HepG2 (cell line): ENCODE results near the gene TBCD. TPM values are rescaled to one million over a fixed set of nuclear protein-coding genes. Genes with fewer than 3 reads are reported as not detected.

Experiments
- CAMTA2 ChIP-seq: sonication (generic); formaldehyde crosslinking; IDR thresholded peaks from 2 replicates; pipeline ENCODE4 v1.4.0; 2020; ENCODE audit warnings: mild to moderate bottlenecking, missing genetic modification reagents, borderline replicate concordance
- CREB3 ChIP-seq: sonication (generic); formaldehyde crosslinking; IDR thresholded peaks from 2 replicates; pipeline ENCODE4 v1.5.0; 2020; ENCODE audit warnings: missing genetic modification reagents
- FOSL2 ChIP-seq: sonication (generic); formaldehyde crosslinking; IDR thresholded peaks from 2 replicates; pipeline ENCODE4 v1.4.0; 2020; ENCODE audit warnings: missing genetic modification reagents
- GABPA ChIP-seq, 2 experiments: IDR thresholded peaks; 2 replicates each; pipeline ENCODE4 v1.6.1; 2011 to 2016; ENCODE audit warnings: low read depth in 2 of 2, low read length in 1 of 2, missing biosample characterization in 1 of 2, missing genetic modification characterization in 1 of 2
- MBD4 ChIP-seq: IDR thresholded peaks from 2 replicates; pipeline ENCODE4 v1.6.1; 2012; ENCODE audit warnings: low read length, inconsistent platforms, borderline replicate concordance
- NCOA5 ChIP-seq: sonication (generic); formaldehyde crosslinking; IDR thresholded peaks from 2 replicates; pipeline ENCODE4 v1.4.0; 2020; ENCODE audit warnings: missing genetic modification reagents
- SALL1 ChIP-seq: sonication (generic); formaldehyde crosslinking; IDR thresholded peaks from 2 replicates; pipeline ENCODE4 v1.8.0; 2022; ENCODE audit warnings: mild to moderate bottlenecking, missing genetic modification reagents
- SOX13 ChIP-seq, 3 experiments: fragments of 450-650 bp in 1 of 3; sonication (generic) in 1 of 3; formaldehyde crosslinking in 1 of 3; IDR thresholded peaks in 2 of 3; conservative IDR thresholded peaks in 1 of 3; 2 replicates each; pipeline versions ENCODE4 v1.5.0 to v1.6.1; 2016 to 2020; ENCODE audit warnings: antibody characterized with exemption in 1 of 3, mild to moderate bottlenecking in 1 of 3, missing compliant biosample characterization in 1 of 3, missing genetic modification reagents in 1 of 3, moderate library complexity in 1 of 3
- ZBTB3 ChIP-seq: sonication (generic); formaldehyde crosslinking; IDR thresholded peaks from 2 replicates; pipeline ENCODE4 v1.4.0; 2020; ENCODE audit warnings: low read depth, mild to moderate bottlenecking, moderate library complexity, missing genetic modification reagents, borderline replicate concordance
- ZHX1 ChIP-seq: sonication (generic); formaldehyde crosslinking; IDR thresholded peaks from 2 replicates; pipeline ENCODE4 v1.8.1; 2022; ENCODE audit warnings: low read depth, mild to moderate bottlenecking, missing genetic modification reagents
- ZNF33A ChIP-seq: sonication (generic); formaldehyde crosslinking; IDR thresholded peaks from 2 replicates; pipeline ENCODE4 v1.5.1; 2020; ENCODE audit warnings: missing genetic modification reagents, mild to moderate bottlenecking, moderate library complexity, borderline replicate concordance
- polyA plus RNA-seq, 8 experiments: library from polyadenylated mRNA; depleted of rRNA in 3 of 8; stranded (reverse) in 7 of 8; unstranded in 1 of 8; fragments of >200 nt; fragmentation: Illumina TruSeq in 4 of 8; extraction: Trizol in 4 of 8; gene quantifications; 2 replicates each; pipeline versions ENCODE4 v1.2.1 to v1.2.3, GENCODE V29; 2011 to 2016; ENCODE audit warnings: low read depth in 4 of 8, missing spikeins in 1 of 8, mixed read lengths in 1 of 8; ENCODE audit not compliant: insufficient read depth in 1 of 8
- total RNA-seq, 5 experiments: library from RNA; depleted of rRNA; stranded (reverse); fragments of >200 nt; fragmentation: Illumina TruSeq; extraction: Trizol; gene quantifications; 2 replicates each; pipeline ENCODE4 v1.2.3, GENCODE V29; 2016; ENCODE audit warnings: low read depth in 1 of 5
- TF ChIP-seq, protein P1 (sequence below): sonication (generic); formaldehyde crosslinking; IDR thresholded peaks from 2 replicates; pipeline ENCODE4 v1.4.0; 2020; ENCODE audit warnings: missing genetic modification reagents, mild to moderate bottlenecking, borderline replicate concordance
- TF ChIP-seq, protein P2 (sequence below): sonication (generic); formaldehyde crosslinking; IDR thresholded peaks from 2 replicates; pipeline ENCODE4 v1.4.0; 2020; ENCODE audit warnings: missing genetic modification reagents
- TF ChIP-seq, protein P3 (sequence below): sonication (generic); formaldehyde crosslinking; IDR thresholded peaks from 2 replicates; pipeline ENCODE4 v1.5.1; 2020; ENCODE audit warnings: mild to moderate bottlenecking, missing genetic modification reagents, borderline replicate concordance

Gene TBCD
- total and polyA plus RNA-seq, 2 of the 13 experiments (the other 11 are each of a cell fraction or from before 2014, with no cell fraction given), result 33.9 to 54.8 TPM

DNA sequence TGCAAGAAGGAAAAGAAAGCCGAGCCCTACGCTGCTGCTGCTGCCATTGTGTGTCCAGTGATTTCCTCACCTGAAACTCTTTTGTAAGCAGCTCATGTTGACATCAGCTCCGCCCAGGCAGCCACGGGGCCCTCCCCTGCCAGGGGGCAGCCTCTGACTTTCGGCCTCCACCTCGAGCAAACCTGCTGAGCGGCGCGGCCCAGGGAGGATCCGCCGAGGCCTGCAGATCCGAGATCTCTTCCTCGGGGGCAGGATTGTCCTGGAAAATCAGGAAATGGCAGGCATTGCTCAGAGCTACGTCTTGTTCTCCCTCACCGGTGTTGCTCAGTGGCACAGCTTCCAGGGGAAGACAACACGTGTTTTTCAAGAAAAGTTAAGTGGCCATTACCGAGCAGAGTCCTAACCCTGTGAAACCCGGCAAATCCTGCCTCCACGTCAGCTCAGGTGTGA, 123.6 kb downstream of the TBCD start (continued):
- TF ChIP-seq, protein P1, sequence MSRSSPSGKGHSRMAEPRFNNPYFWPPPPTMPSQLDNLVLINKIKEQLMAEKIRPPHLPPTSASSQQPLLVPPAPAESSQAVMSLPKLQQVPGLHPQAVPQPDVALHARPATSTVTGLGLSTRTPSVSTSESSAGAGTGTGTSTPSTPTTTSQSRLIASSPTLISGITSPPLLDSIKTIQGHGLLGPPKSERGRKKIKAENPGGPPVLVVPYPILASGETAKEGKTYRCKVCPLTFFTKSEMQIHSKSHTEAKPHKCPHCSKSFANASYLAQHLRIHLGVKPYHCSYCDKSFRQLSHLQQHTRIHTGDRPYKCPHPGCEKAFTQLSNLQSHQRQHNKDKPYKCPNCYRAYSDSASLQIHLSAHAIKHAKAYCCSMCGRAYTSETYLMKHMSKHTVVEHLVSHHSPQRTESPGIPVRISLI (CRISPR knock-in tag), result no peak
- TF ChIP-seq NCOA5 (CRISPR knock-in tag) (no peak), FOSL2 (CRISPR knock-in tag) (0 out of 2 replicates have a peak, but pooled peaks have one; percentile 16), CREB3 (CRISPR knock-in tag) (no peak), SOX13 (IDR thresholded peaks at IDR 0.05) (0 out of 2 replicates have a peak, but pooled peaks have one; percentile 26), SOX13 (CRISPR knock-in tag; conservative IDR thresholded peaks at IDR 0.05 in 1 of 2, IDR thresholded peaks at IDR 0.05 in 1 of 2) (peak in 1 of 2 experiments; percentile 53; a peak in 2 of 4 replicates), ZBTB3 (no peak), ZHX1 (CRISPR knock-in tag) (peak; percentile 78; the same call in 1 of the 2 replicates), SALL1 (CRISPR knock-in tag) (peak; percentile 43; the same call in 1 of the 2 replicates), GABPA (IDR thresholded peaks at IDR 0.05; ENCODE audit: low read depth, low read length) (no peak), GABPA (CRISPR knock-in tag; IDR thresholded peaks at IDR 0.05; ENCODE audit: low read depth) (no peak), ZNF33A (CRISPR knock-in tag) (no peak), MBD4 (no peak), CAMTA2 (CRISPR knock-in tag) (no peak)
- TF ChIP-seq, protein P2, sequence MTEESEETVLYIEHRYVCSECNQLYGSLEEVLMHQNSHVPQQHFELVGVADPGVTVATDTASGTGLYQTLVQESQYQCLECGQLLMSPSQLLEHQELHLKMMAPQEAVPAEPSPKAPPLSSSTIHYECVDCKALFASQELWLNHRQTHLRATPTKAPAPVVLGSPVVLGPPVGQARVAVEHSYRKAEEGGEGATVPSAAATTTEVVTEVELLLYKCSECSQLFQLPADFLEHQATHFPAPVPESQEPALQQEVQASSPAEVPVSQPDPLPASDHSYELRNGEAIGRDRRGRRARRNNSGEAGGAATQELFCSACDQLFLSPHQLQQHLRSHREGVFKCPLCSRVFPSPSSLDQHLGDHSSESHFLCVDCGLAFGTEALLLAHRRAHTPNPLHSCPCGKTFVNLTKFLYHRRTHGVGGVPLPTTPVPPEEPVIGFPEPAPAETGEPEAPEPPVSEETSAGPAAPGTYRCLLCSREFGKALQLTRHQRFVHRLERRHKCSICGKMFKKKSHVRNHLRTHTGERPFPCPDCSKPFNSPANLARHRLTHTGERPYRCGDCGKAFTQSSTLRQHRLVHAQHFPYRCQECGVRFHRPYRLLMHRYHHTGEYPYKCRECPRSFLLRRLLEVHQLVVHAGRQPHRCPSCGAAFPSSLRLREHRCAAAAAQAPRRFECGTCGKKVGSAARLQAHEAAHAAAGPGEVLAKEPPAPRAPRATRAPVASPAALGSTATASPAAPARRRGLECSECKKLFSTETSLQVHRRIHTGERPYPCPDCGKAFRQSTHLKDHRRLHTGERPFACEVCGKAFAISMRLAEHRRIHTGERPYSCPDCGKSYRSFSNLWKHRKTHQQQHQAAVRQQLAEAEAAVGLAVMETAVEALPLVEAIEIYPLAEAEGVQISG, result peak; percentile 34; the same call in 1 of the 2 replicates
- TF ChIP-seq, protein P3, sequence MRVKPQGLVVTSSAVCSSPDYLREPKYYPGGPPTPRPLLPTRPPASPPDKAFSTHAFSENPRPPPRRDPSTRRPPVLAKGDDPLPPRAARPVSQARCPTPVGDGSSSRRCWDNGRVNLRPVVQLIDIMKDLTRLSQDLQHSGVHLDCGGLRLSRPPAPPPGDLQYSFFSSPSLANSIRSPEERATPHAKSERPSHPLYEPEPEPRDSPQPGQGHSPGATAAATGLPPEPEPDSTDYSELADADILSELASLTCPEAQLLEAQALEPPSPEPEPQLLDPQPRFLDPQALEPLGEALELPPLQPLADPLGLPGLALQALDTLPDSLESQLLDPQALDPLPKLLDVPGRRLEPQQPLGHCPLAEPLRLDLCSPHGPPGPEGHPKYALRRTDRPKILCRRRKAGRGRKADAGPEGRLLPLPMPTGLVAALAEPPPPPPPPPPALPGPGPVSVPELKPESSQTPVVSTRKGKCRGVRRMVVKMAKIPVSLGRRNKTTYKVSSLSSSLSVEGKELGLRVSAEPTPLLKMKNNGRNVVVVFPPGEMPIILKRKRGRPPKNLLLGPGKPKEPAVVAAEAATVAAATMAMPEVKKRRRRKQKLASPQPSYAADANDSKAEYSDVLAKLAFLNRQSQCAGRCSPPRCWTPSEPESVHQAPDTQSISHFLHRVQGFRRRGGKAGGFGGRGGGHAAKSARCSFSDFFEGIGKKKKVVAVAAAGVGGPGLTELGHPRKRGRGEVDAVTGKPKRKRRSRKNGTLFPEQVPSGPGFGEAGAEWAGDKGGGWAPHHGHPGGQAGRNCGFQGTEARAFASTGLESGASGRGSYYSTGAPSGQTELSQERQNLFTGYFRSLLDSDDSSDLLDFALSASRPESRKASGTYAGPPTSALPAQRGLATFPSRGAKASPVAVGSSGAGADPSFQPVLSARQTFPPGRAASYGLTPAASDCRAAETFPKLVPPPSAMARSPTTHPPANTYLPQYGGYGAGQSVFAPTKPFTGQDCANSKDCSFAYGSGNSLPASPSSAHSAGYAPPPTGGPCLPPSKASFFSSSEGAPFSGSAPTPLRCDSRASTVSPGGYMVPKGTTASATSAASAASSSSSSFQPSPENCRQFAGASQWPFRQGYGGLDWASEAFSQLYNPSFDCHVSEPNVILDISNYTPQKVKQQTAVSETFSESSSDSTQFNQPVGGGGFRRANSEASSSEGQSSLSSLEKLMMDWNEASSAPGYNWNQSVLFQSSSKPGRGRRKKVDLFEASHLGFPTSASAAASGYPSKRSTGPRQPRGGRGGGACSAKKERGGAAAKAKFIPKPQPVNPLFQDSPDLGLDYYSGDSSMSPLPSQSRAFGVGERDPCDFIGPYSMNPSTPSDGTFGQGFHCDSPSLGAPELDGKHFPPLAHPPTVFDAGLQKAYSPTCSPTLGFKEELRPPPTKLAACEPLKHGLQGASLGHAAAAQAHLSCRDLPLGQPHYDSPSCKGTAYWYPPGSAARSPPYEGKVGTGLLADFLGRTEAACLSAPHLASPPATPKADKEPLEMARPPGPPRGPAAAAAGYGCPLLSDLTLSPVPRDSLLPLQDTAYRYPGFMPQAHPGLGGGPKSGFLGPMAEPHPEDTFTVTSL (CRISPR knock-in tag), result no peak
